IMR-90 (cell line): Measurements from ENCODE around the gene ADCK2.
"Not testable (repeated sequence)": the region's sequence is repeated elsewhere in the genome, so short reads cannot be mapped to it uniquely, and the experiment has no call there.

Experiments used
- CEBPB ChIP-seq: IDR thresholded peaks from 2 replicates; pipeline ENCODE4 v1.6.1; 2012; ENCODE audit warnings: low read depth, low read length, improper control_type of control experiment
- CTCF ChIP-seq: conservative IDR thresholded peaks from 2 replicates; pipeline ENCODE4 v1.5.1; 2012; ENCODE audit warnings: mild to moderate bottlenecking, low read depth, low read length, improper control_type of control experiment
- FOS ChIP-seq: fragments of 150-350 bp; IDR thresholded peaks from 2 replicates; pipeline ENCODE4 v1.6.1; 2016; ENCODE audit warnings: low read depth, low read length
- POLR2A ChIP-seq: IDR thresholded peaks from 2 replicates; pipeline ENCODE4 v1.6.1; 2012; ENCODE audit warnings: mild to moderate bottlenecking, low read depth, low read length
- SMC3 ChIP-seq: fragments of 150-350 bp; IDR thresholded peaks from 2 replicates; pipeline ENCODE4 v1.6.1; 2016; ENCODE audit warnings: low read depth, mild to moderate bottlenecking, antibody characterized with exemption, low read length, moderate library complexity

GRCh38 chr7:140676956-140677355 is 4.2 kb downstream of the ADCK2 start:
- TF ChIP-seq CTCF, CEBPB, FOS, POLR2A, SMC3: not testable (repeated sequence)
